GM19463 (cell line): ENCODE data around the gene KCNK16.

Source experiments
- ATAC-seq: cut with Tn5 transposase; IDR thresholded peaks from one replicate; pipeline ENCODE4 v1.9.1; 2021; ENCODE audit warnings: mild to moderate bottlenecking, moderate library complexity; ENCODE audit not compliant: unreplicated experiment

Gene KCNK16

DNA sequence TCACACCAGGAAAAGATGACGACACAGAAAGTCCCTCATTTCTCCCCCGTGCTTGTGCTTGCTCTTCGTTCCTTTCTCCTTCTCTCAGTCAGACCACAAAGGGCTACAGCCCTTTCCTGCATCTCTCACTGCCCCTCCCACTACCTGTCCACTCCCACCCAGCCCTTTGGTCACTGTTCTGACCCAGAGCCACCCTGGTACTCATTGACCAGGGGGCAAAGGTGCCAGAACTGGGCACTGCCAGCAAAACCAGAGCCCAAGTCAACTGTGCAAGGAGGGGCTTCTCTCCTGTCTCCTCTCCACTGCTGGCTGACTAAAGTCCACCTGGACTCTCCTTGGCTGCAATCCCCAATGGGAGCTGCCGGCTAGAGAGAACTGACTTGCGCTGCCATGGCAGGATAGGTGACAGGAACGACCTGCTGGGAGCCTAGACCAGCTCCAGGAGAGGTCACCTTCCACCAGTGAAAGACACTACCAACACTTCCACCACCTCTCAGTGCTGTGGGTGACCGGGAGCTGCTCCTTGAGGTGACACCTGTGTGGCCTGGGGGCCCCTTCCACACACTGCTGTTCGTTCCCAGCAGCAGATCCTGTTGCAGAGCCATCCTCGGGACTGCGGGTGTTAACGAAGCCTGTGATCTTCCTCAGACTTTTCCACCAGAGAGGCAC is 41.1 kb downstream of the KCNK16 start:
- ATAC-seq = no peak

DNA sequence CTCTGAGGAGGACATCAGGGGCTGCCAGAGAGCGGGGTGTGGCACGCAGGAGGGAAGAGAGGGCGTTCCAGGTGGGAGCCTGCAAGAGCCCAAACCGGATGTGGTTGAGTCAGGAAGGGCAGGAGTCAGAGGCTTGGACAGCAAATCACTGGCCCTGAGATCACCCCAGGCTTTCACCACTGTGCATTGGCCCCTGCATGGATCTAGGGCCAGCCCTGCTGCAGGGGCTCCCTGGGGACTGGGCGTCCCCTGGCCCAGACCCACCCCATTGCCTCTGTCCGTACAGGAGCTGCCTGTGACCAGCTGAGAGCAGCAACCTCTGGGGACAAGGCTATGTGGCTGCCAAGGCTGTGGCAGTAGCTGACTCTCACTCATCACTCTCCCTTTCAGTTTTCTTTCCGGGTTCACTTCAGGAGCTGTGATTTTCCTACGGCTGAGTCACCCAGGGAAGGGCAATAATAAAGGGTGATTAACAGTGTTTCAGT is 42.2 kb downstream of the KCNK16 start:
- no peak for ATAC-seq

GRCh38 chr6:39279539-39279938 is 43.0 kb downstream of the KCNK16 start:
- no peak for ATAC-seq

GRCh38 chr6:39276379-39276995 is 46.0 kb downstream of the KCNK16 start:
- ATAC-seq = no peak

DNA sequence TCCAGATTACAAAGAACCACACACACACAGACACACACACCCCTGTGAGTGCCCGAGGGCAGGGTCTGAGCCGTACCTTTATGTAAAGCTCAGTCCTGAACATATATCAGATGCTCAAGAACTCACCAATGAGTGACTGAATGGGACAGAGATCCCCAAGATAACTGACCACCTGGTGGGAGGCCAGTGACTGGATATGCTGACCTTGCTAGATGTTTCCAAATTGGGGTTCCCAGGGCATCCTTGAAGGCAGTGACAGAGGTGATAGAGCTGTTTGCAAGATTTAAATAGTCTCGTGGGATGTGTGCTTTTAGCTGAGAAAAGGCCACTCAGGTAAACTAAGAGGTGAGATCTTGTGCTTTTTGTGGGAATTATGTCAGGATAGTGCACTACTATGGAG is 47.6 kb downstream of the KCNK16 start:
- no peak for ATAC-seq

- ATAC-seq = no peak
Measured at GRCh38 chr6:39274471-39274870, 48.0 kb downstream of the KCNK16 start.

- no peak for ATAC-seq
Measured at GRCh38 chr6:39273406-39273821, 49.1 kb downstream of the KCNK16 start.

DNA sequence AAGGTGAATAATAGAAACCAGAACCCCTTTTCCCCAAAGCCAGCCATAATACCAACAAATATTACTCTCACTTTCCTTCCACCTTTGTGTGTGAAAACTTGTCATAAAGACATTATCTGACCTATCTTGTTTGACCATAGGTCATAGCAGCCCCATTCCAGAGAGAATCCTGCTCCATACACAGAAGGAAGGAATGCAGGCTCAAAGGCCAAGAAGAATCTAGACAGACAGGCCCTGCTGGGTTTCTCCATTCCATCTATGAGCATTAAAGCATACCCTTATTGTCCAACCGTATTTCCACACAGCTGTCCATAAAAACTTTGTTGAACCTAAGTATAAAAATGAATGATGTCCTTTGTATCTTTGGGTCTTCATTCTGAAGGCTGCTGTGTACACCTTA is 52.5 kb downstream of the KCNK16 start:
- no peak for ATAC-seq

- ATAC-seq = no peak
Measured at GRCh38 chr6:39268721-39269120, 53.8 kb downstream of the KCNK16 start.

- ATAC-seq = no peak
Measured at GRCh38 chr6:39268171-39268570, 54.3 kb downstream of the KCNK16 start.

- no peak for ATAC-seq
Measured at GRCh38 chr6:39266782-39267355, 55.6 kb downstream of the KCNK16 start.

DNA sequence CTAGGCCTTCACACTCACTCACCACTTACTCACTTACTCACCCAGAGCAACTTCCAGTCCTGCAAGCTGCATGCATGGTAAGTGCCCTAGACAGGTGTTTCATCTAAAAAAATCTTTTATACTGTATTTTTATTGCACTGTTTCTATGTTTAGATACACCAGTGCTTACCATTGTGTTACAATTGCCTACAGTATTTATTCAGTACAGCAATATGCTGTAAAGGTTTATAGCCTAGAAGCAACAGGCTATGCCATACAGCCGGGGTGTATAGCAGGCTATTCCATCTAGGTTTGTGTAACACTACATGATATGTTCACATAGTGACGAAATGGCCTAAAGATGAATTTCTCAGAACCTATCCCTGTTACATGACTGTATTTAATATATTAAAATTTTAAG is 56.1 kb downstream of the KCNK16 start:
- ATAC-seq = no peak
